BJ (cell line): Measurements from ENCODE around the gene GRIN2D. TPM values are rescaled to one million over a fixed set of nuclear protein-coding genes. Genes with fewer than 3 reads are reported as not detected.
"Not testable (repeated sequence)": the region's sequence is repeated elsewhere in the genome, so short reads cannot be mapped to it uniquely, and the experiment has no call there.

Source experiments
- CTCF ChIA-PET: fragments of 350-600 bp; formaldehyde crosslinking; extraction: SDS; loops from one replicate; lab custom pipeline; 2021; ENCODE audit warnings: antibody characterized with exemption, inconsistent platforms; lab: Yijun Ruan, JAX
- POLR2A ChIA-PET: fragments of 300-600 bp; sonication (Branson Sonifier 250); formaldehyde crosslinking; extraction: SDS; loops from one replicate; lab custom pipeline; 2021; ENCODE audit warnings: antibody characterized with exemption; lab: Charles Lee
- DNase-seq: peaks from one replicate; pipeline ENCODE4 v3.0.0-alpha.2; 2011; ENCODE audit warnings: low read depth
- H3K27me3 ChIP-seq: 2 replicates; pipeline ENCODE4 v1.6.0; 2011; ENCODE audit warnings: low read length; ENCODE audit not compliant: control insufficient read depth, insufficient read depth
- H3K36me3 ChIP-seq: 2 replicates; pipeline ENCODE4 v1.5.1; 2011; ENCODE audit warnings: low read length; ENCODE audit not compliant: control insufficient read depth, insufficient read depth
- H3K4me3 ChIP-seq: 2 replicates; pipeline ENCODE4 v1.5.1; 2011; ENCODE audit warnings: low read depth, mild to moderate bottlenecking, control low read depth, low read length
- polyA plus RNA-seq: library from polyadenylated mRNA; depleted of rRNA; stranded (reverse); fragments of >200 nt; gene quantifications from 2 replicates; pipeline ENCODE4 v1.2.3, GENCODE V29; 2011
- TF ChIP-seq, protein P1 (sequence below): IDR thresholded peaks from 2 replicates; pipeline ENCODE4 v1.5.1; 2011; ENCODE audit warnings: low read depth, mild to moderate bottlenecking, control low read depth, inconsistent platforms, low read length, moderate library complexity; ENCODE audit not compliant: insufficient read depth

GRIN2D gene
- polyA plus RNA-seq, 1 experiment: 0.64 TPM

GRCh38 chr19:48390188-48391099, 3.0 kb upstream of the GRIN2D start:
- Histone ChIP-seq H3K4me3 (peak overlapping the region; percentile 98), H3K27me3 (peaks cover 3% of the 10 kb centered on the region; the same call in 1 of the 2 replicates), H3K36me3 (peaks cover 13% of the 10 kb centered on the region)
- TF ChIP-seq, protein P1, sequence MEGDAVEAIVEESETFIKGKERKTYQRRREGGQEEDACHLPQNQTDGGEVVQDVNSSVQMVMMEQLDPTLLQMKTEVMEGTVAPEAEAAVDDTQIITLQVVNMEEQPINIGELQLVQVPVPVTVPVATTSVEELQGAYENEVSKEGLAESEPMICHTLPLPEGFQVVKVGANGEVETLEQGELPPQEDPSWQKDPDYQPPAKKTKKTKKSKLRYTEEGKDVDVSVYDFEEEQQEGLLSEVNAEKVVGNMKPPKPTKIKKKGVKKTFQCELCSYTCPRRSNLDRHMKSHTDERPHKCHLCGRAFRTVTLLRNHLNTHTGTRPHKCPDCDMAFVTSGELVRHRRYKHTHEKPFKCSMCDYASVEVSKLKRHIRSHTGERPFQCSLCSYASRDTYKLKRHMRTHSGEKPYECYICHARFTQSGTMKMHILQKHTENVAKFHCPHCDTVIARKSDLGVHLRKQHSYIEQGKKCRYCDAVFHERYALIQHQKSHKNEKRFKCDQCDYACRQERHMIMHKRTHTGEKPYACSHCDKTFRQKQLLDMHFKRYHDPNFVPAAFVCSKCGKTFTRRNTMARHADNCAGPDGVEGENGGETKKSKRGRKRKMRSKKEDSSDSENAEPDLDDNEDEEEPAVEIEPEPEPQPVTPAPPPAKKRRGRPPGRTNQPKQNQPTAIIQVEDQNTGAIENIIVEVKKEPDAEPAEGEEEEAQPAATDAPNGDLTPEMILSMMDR: peak; percentile 79
- ChIA-PET CTCF (interaction anchor here (0.5 to 2.4 kb wide), 34 partner anchors 10 to 199 kb away, joined by 3 to 18 read pairs (median 5); partner anchors contain the start of genes GRWD1, SYNGR4 and TMEM143), POLR2A (no interaction called here)
- DNase-seq: no peak

GRCh38 chr19:48391100-48392005, 2.1 kb upstream of the GRIN2D start, which contains the start of gene KDELR1:
TSS of gene KDELR1 (minus strand) at chr19:48391551. CDS start at chr19:48391358, 193 bp downstream.
- no peak for DNase-seq
- ChIA-PET CTCF (interaction anchor here (0.6 to 2.4 kb wide), 44 partner anchors 8 to 1419 kb away, joined by 3 to 18 read pairs (median 4); partner anchors contain the start of genes GRWD1, SYNGR4 and TMEM143), POLR2A (interaction anchor here (0.7 kb wide), 1 partner anchor 69 kb away, joined by 11 read pairs; no protein-coding TSS in a partner anchor)
- Histone ChIP-seq H3K4me3 (peak within 1 kb of the TSS; percentile 98), H3K27me3 (peaks cover 4% of the 10 kb centered on the region; the same call in 1 of the 2 replicates), H3K36me3 (peaks cover 6% of the 10 kb centered on the region)
- TF ChIP-seq, protein P1: peak; percentile 99

DNA sequence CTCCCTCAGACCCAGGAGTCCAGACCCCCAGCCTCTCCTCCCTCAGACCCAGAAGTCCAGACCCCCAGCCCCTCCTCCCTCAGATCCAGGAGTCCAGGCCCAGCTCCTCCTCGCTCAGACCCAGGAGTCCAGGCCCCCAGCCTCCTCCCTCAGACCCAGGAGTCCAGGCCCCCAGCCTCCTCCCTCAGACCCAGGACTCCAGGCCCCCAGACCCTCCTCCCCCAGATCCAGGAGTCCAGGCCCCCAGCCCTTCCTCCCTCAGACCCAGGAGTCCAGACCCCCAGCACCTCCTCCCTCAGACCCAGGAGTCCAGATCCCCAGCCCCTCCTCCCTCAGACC, 1.5 kb upstream of the GRIN2D start:
- ChIA-PET POLR2A (interaction anchor here (0.7 kb wide), 1 partner anchor 70 kb away, joined by 11 read pairs; no protein-coding TSS in a partner anchor), CTCF (interaction anchor here (0.6 to 2.4 kb wide), 35 partner anchors 9 to 1418 kb away, joined by 3 to 18 read pairs (median 5); partner anchors contain the start of genes GRWD1, SYNGR4 and TMEM143)
- H3K36me3 ChIP-seq, DNase-seq, H3K27me3 ChIP-seq, H3K4me3 ChIP-seq: not testable (repeated sequence)

- no peak overlapping the region for H3K4me3 ChIP-seq
- no peak for DNase-seq
- H3K27me3 ChIP-seq: peaks cover 4% of the 10 kb centered on the region; the same call in 1 of the 2 replicates
- peaks cover 2% of the 10 kb centered on the region; the same call in 1 of the 2 replicates for H3K36me3 ChIP-seq
- POLR2A ChIA-PET: no interaction called here
- TF ChIP-seq, protein P1: no peak
- CTCF ChIA-PET: interaction anchor here (1.5 to 1.9 kb wide), 2 partner anchors 29 to 96 kb away, joined by 4 to 7 read pairs; partner anchors contain the start of genes SYNGR4 and TMEM143
Observed at GRCh38 chr19:48392860-48393558, 459 bp upstream of the GRIN2D start.
